OCI-LY1 (cell line): ENCODE measurements around the gene KCNA3.

Experiments used
- CTCF ChIP-seq: fragments of 200-600 bp; sonication (generic), shearing (Covaris generic); IDR thresholded peaks from 2 replicates; pipeline ENCODE4 v1.5.1; 2017; ENCODE audit warnings: mild to moderate bottlenecking, antibody characterized with exemption, low read length, moderate library complexity, mixed read lengths
- EZH2 ChIP-seq: fragments of 200-600 bp; sonication (generic), shearing (Covaris generic); IDR thresholded peaks from 2 replicates; pipeline ENCODE4 v1.8.0; 2017; ENCODE audit warnings: borderline replicate concordance, mixed run types, mild to moderate bottlenecking, antibody characterized with exemption, low read length, moderate library complexity, mixed read lengths

GRCh38 chr1:110722807-110723206 lies 48.1 kb upstream of the KCNA3 start:
- TF ChIP-seq CTCF (no peak), EZH2 (no peak)
